Spleen (tissue), 11 donors: ENCODE data around the gene FRMD6. TPM values are rescaled to one million over a fixed set of nuclear protein-coding genes. Genes with fewer than 3 reads are reported as not detected.

ENCODE experiments used
- DNase-seq: peaks from one replicate; pipeline ENCODE4 v3.0.0-alpha.2; 2020
- H3K27ac ChIP-seq, 8 donors: fragments of 200-600 bp; sonication (generic) in 7 of 8; 1 replicate in 4 of 8; 2 replicates in 4 of 8; pipeline versions ENCODE4 v1.5.0 to v1.8.0; 2016 to 2021; ENCODE audit warnings: inconsistent platforms in 4 of 8, mild to moderate bottlenecking in 4 of 8, moderate library complexity in 1 of 8
- H3K27me3 ChIP-seq, 7 donors: fragments of 200-600 bp; sonication (generic) in 6 of 7; replicated peaks in 1 of 7; 1 replicate in 4 of 7; 2 replicates in 3 of 7; pipeline versions ENCODE4 v1.5.0 to v1.8.0; 2016 to 2021; ENCODE audit warnings: inconsistent platforms in 3 of 7, mild to moderate bottlenecking in 1 of 7
- H3K36me3 ChIP-seq, 6 donors: fragments of 200-600 bp; sonication (generic) in 5 of 6; 1 replicate in 4 of 6; 2 replicates in 2 of 6; pipeline versions ENCODE4 v1.5.0 to v1.8.0; 2016 to 2021; ENCODE audit warnings: inconsistent platforms in 2 of 6
- H3K4me1 ChIP-seq, 6 donors: fragments of 200-600 bp; sonication (generic) in 5 of 6; 1 replicate in 3 of 6; 2 replicates in 3 of 6; pipeline versions ENCODE4 v1.5.0 to v1.8.0; 2016 to 2021; ENCODE audit warnings: inconsistent platforms in 3 of 6
- H3K4me3 ChIP-seq, 8 donors: fragments of 200-600 bp; sonication (generic) in 7 of 8; 1 replicate in 4 of 8; 2 replicates in 4 of 8; pipeline versions ENCODE4 v1.5.0 to v1.8.0; 2016 to 2021; ENCODE audit warnings: inconsistent platforms in 4 of 8, mild to moderate bottlenecking in 4 of 8, moderate library complexity in 2 of 8
- H3K9me3 ChIP-seq, 8 donors: fragments of 200-600 bp; sonication (generic) in 7 of 8; 1 replicate in 4 of 8; 2 replicates in 4 of 8; pipeline versions ENCODE4 v1.5.0 to v1.8.0; 2016 to 2021; ENCODE audit warnings: inconsistent platforms in 4 of 8
- CTCF ChIP-seq, 11 experiments: fragments of 200-600 bp in 7 of 11; fragments of 450-650 bp in 4 of 11; sonication (generic) in 4 of 11; IDR thresholded peaks in 8 of 11; conservative IDR thresholded peaks in 3 of 11; 1 replicate in 7 of 11; 2 replicates in 4 of 11; pipeline versions ENCODE4 v1.4.0 to v1.8.0; 2016 to 2021; ENCODE audit warnings: antibody characterized with exemption in 11 of 11, inconsistent platforms in 4 of 11, mild to moderate bottlenecking in 1 of 11
- POLR2A ChIP-seq, 3 donors: fragments of 450-650 bp; IDR thresholded peaks; one replicate each; pipeline ENCODE4 v1.5.1; 2017; ENCODE audit warnings: antibody characterized with exemption in 3 of 3, mild to moderate bottlenecking in 1 of 3
- POLR2AphosphoS5 ChIP-seq, 3 donors: sonication (generic); formaldehyde crosslinking; IDR thresholded peaks; one replicate each; pipeline ENCODE4 v1.5.1; 2017; ENCODE audit warnings: antibody characterized with exemption in 3 of 3
- WGBS, 5 donors: extraction: QIAGEN DNeasy Blood & Tissue Kit in 3 of 5; methylation state at CpG; one replicate each; pipeline versions ENCODE4 v1.1.5 to v1.1.7; 2013 to 2018; 5-methylcytosine and 5-hydroxymethylcytosine counted together
- intact Hi-C: fragments of 100-400 bp; cut with DNase I; formaldehyde crosslinking; loops from one replicate; pipeline ENCODE4 v1.15.0; 2023; ENCODE audit warnings: low total_unique reads
- polyA plus RNA-seq, 3 donors: library from polyadenylated mRNA; stranded (reverse); fragments of 200-250 nt; gene quantifications; one replicate each; pipeline ENCODE4 v1.2.1, GENCODE V29; 2013
- total RNA-seq, 7 donors: library from RNA; depleted of rRNA in 3 of 7; stranded (reverse); fragments of >200 nt in 3 of 7; fragmentation: NEBNext Ultra II Directional in 4 of 7; extraction: Animal tissue kit (Norgen Biotek cat#: 25700) in 4 of 7; gene quantifications; one replicate each; pipeline versions ENCODE4 v1.1.0 to v1.2.1, GENCODE V29; 2016 to 2021
- donor health status: healthy with polysubstance abuse.
- donor health status: DM: no; HTN: no; CAD: no; lungs with moderate emphysema.
- donor health status: DM: no; HTN: no; CAD: no.
- donor health status: Bipolar disorder and iron deficiency.
- donor health status: healthy.
- donor health status: DM: no; HTN: no; CAD: no.
- donor health status: DM: yes; HTN: yes; CAD: no.

FRMD6 gene
- total and polyA plus RNA-seq, 10 donors, result 2.2 to 37.2 (median 26.7) TPM

GRCh38 chr14:51680031-51680430 is 28.3 kb downstream of the FRMD6 start:
- H3K4me1 ChIP-seq, result no peaks in the 10 kb centered on the region
- no peaks in the 10 kb centered on the region for H3K27me3 ChIP-seq
- no peaks in the 10 kb centered on the region for H3K9me3 ChIP-seq
- H3K4me3 ChIP-seq, result no peak overlapping the region
- intact Hi-C loops, result no loop called here
- H3K36me3 ChIP-seq, result no peaks in the 10 kb centered on the region
- 89 to 96% (median 91%) methylated on average over 1 of the region's 1 CpG for WGBS, 5 donors
- H3K27ac ChIP-seq, result no peak overlapping the region
- DNase-seq, result no peak
- TF ChIP-seq POLR2AphosphoS5 (IDR thresholded peaks at IDR 0.05), result no peak
- no peak for TF ChIP-seq POLR2A (IDR thresholded peaks at IDR 0.05)
- no peak for TF ChIP-seq CTCF (IDR thresholded peaks at IDR 0.05 in 8 of 11, conservative IDR thresholded peaks at IDR 0.05 in 3 of 11)

GRCh38 chr14:51681411-51681810 is 29.7 kb downstream of the FRMD6 start:
- TF ChIP-seq POLR2A (IDR thresholded peaks at IDR 0.05), result no peak
- no peak for TF ChIP-seq CTCF (IDR thresholded peaks at IDR 0.05 in 8 of 11, conservative IDR thresholded peaks at IDR 0.05 in 3 of 11)
- TF ChIP-seq POLR2AphosphoS5 (IDR thresholded peaks at IDR 0.05), result no peak
- no peak for DNase-seq
- WGBS, 5 donors, result 79 to 86% (median 81%) methylated on average over 1 of the region's 1 CpG
- H3K27ac ChIP-seq, result no peak overlapping the region
- no peaks in the 10 kb centered on the region for H3K9me3 ChIP-seq
- no peaks in the 10 kb centered on the region for H3K27me3 ChIP-seq
- H3K4me3 ChIP-seq, result no peak overlapping the region
- H3K36me3 ChIP-seq, result no peaks in the 10 kb centered on the region
- H3K4me1 ChIP-seq, result no peaks in the 10 kb centered on the region
- intact Hi-C loops, result no loop called here

GRCh38 chr14:51682411-51682810 is 30.7 kb downstream of the FRMD6 start:
- Histone ChIP-seq H3K27ac (no peak overlapping the region), H3K27me3 (no peaks in the 10 kb centered on the region), H3K4me3 (no peak overlapping the region), H3K36me3 (no peaks in the 10 kb centered on the region), H3K9me3 (no peaks in the 10 kb centered on the region), H3K4me1 (no peaks in the 10 kb centered on the region)
- intact Hi-C loops, result no loop called here
- WGBS, 5 donors, result 81 to 97% (median 92%) methylated on average over 1 of the region's 1 CpG
- no peak for DNase-seq
- no peak for TF ChIP-seq CTCF (IDR thresholded peaks at IDR 0.05 in 8 of 11, conservative IDR thresholded peaks at IDR 0.05 in 3 of 11)
- TF ChIP-seq POLR2AphosphoS5 (IDR thresholded peaks at IDR 0.05), result no peak
- TF ChIP-seq POLR2A (IDR thresholded peaks at IDR 0.05), result no peak

GRCh38 chr14:51684760-51685159 is 33.0 kb downstream of the FRMD6 start:
- no peak for DNase-seq
- intact Hi-C loops, result no loop called here
- Histone ChIP-seq H3K9me3 (no peaks in the 10 kb centered on the region), H3K27ac (no peak overlapping the region), H3K4me1 (no peaks in the 10 kb centered on the region), H3K4me3 (no peak overlapping the region), H3K36me3 (no peaks in the 10 kb centered on the region), H3K27me3 (no peaks in the 10 kb centered on the region)
- no peak for TF ChIP-seq POLR2A (IDR thresholded peaks at IDR 0.05)
- no peak for TF ChIP-seq CTCF (IDR thresholded peaks at IDR 0.05 in 8 of 11, conservative IDR thresholded peaks at IDR 0.05 in 3 of 11)
- TF ChIP-seq POLR2AphosphoS5 (IDR thresholded peaks at IDR 0.05), result no peak
